CD4-positive, alpha-beta T cell treated with Interleukin-4 for 4 hours (primary cell): ENCODE measurements around the gene COL4A1.

Source experiments
- DNase-seq: peaks from one replicate; pipeline ENCODE4 v3.0.0-alpha.2; 2020

The COL4A1 gene

GRCh38 chr13:110107568-110108347, 199.2 kb downstream of the COL4A1 start:
- DNase-seq = no peak

- no peak for DNase-seq
Measured at GRCh38 chr13:110106726-110107125, 200.2 kb downstream of the COL4A1 start.

GRCh38 chr13:110105136-110105535, 201.8 kb downstream of the COL4A1 start:
- DNase-seq = no peak

GRCh38 chr13:110103534-110103933, 203.4 kb downstream of the COL4A1 start:
- DNase-seq = no peak

GRCh38 chr13:110103026-110103425, 203.9 kb downstream of the COL4A1 start:
- DNase-seq = no peak

GRCh38 chr13:110102053-110102452, 204.9 kb downstream of the COL4A1 start:
- DNase-seq = no peak

GRCh38 chr13:110099922-110100321, 207.0 kb downstream of the COL4A1 start:
- DNase-seq = no peak
